ENCODE data around the gene FER. TPM values are rescaled to one million over a fixed set of nuclear protein-coding genes. Genes with fewer than 3 reads are reported as not detected.

Gene FER
- total and polyA plus RNA-seq, 2 of the 8 experiments (the other 6 are each of a cell fraction or from before 2014, with no cell fraction given): 1.3 to 15.8 TPM

GRCh38 chr5:108900668-108901067 is 153.0 kb downstream of the FER start:
- no peak for FAIRE-seq

More at GRCh38 chr5:108900668-108901067, 153.0 kb downstream of the FER start:
- Histone ChIP-seq H2AK5ac (ENCODE audit: low read depth, low read length) (no peak overlapping the region), H3K9me3 (ENCODE audit: insufficient read depth in 2 of 2, low read depth in 1 of 2, low read length in 1 of 2) (no peaks in the 10 kb centered on the region), H3K4ac (replicated peaks; ENCODE audit: insufficient read length, low read depth, low read length) (no peak overlapping the region), H3K23me2 (ENCODE audit: low read depth, low read length) (no peaks in the 10 kb centered on the region), H2BK120ac (replicated peaks; ENCODE audit: low read depth, low read length) (no peak overlapping the region), H3K4me3 (ENCODE audit: extremely low read depth in 1 of 4, insufficient read depth in 2 of 4, low read depth in 3 of 4, low read length in 4 of 4) (no peak overlapping the region), H4K5ac (ENCODE audit: insufficient read length, low read depth, low read length) (no peak overlapping the region), H3K79me1 (ENCODE audit: low read depth, low read length) (no peaks in the 10 kb centered on the region), H2AFZ (ENCODE audit: low read length) (no peak overlapping the region), H3K36me3 (ENCODE audit: control insufficient read depth in 2 of 4, insufficient read depth in 4 of 4, low read length in 3 of 4) (no peaks in the 10 kb centered on the region), H3K27me3 (replicated peaks in 1 of 4; ENCODE audit: control insufficient read depth in 3 of 4, extremely low read depth in 1 of 4, insufficient read depth in 3 of 4, low read length in 3 of 4) (no peaks in the 10 kb centered on the region), H2BK15ac (ENCODE audit: low read length) (no peak overlapping the region), H3K79me2 (ENCODE audit: control insufficient read depth in 1 of 2, insufficient read depth in 2 of 2, low read length in 2 of 2) (no peaks in the 10 kb centered on the region), H3K18ac (ENCODE audit: extremely low read depth, low read length) (no peak overlapping the region), H3K4me1 (replicated peaks in 1 of 4; ENCODE audit: control insufficient read depth in 3 of 4, insufficient read depth in 4 of 4, low read length in 3 of 4) (no peaks in the 10 kb centered on the region), H4K20me1 (replicated peaks in 1 of 2; ENCODE audit: control insufficient read depth in 1 of 2, insufficient read depth in 2 of 2, low read length in 2 of 2) (no peaks in the 10 kb centered on the region), H3K14ac (ENCODE audit: insufficient read length) (no peak overlapping the region), H4K91ac (replicated peaks; ENCODE audit: insufficient read length, low read length) (no peak overlapping the region), H3K27ac (ENCODE audit: low read depth, low read length) (no peak overlapping the region), H2BK12ac (ENCODE audit: low read depth, low read length) (no peak overlapping the region), H4K8ac (ENCODE audit: extremely low read depth, insufficient read depth, low read length) (no peak overlapping the region), H3K23ac (ENCODE audit: insufficient read length) (no peak overlapping the region), H3K4me2 (ENCODE audit: insufficient read depth in 1 of 2, low read depth in 2 of 2, low read length in 2 of 2) (no peak overlapping the region), H3K56ac (replicated peaks; ENCODE audit: insufficient read length, low read depth, low read length) (no peak overlapping the region), H3K9ac (replicated peaks in 1 of 4; ENCODE audit: extremely low read depth in 1 of 4, low read depth in 3 of 4, low read length in 3 of 4) (no peak overlapping the region), H2BK20ac (ENCODE audit: low read length) (no peak overlapping the region), H2BK5ac (ENCODE audit: low read depth, low read length) (no peak overlapping the region)
- POLR2A ChIA-PET (ENCODE audit: partially characterized antibody): no interaction called here
- no peak for DNase-seq (ENCODE audit: low read depth in 1 of 2, low spot score in 2 of 2)
- 94% methylated on average over 3 of the region's 3 CpGs; no CpG with 5 or more reads in 1 of the 2 experiments for WGBS, 2 experiments (ENCODE audit: extremely low coverage in 1 of 2, insufficient coverage in 1 of 2, insufficient read length in 1 of 2, insufficient replicate concordance in 2 of 2, low coverage in 1 of 2, low lambda C conversion rate in 2 of 2, missing lambda C conversion rate in 1 of 2)
- TF ChIP-seq SRF (IDR thresholded peaks at IDR 0.05; ENCODE audit: low read depth, low read length): no peak
- no peak for TF ChIP-seq MAFK (IDR thresholded peaks at IDR 0.05; ENCODE audit: low read depth, low read length)
- TF ChIP-seq RNF2 (IDR thresholded peaks at IDR 0.05; ENCODE audit: borderline replicate concordance, low read depth, low read length, missing control alignments, poor library complexity, severe bottlenecking): no peak
- TF ChIP-seq MAX (IDR thresholded peaks at IDR 0.05): no peak
- no peak for TF ChIP-seq TEAD4 (IDR thresholded peaks at IDR 0.05; ENCODE audit: low read depth, low read length)
- no peak for TF ChIP-seq KDM5A (IDR thresholded peaks at IDR 0.05; ENCODE audit: low read length)
- TF ChIP-seq RAD21 (IDR thresholded peaks at IDR 0.05 in 1 of 2, conservative IDR thresholded peaks at IDR 0.05 in 1 of 2; ENCODE audit: low read depth in 2 of 2, low read length in 2 of 2): no peak
- no peak for TF ChIP-seq KDM4A (IDR thresholded peaks at IDR 0.05; ENCODE audit: low read depth, low read length, severe bottlenecking)
- CTCF ChIA-PET (ENCODE audit: partially characterized antibody): interaction anchor here (1.0 kb wide), 2 partner anchors 10 to 12 kb away, joined by 3 read pairs; no protein-coding TSS in a partner anchor
